VCaP (cell line): Measurements from ENCODE around the gene PARD3B.

Experiments used
- H3K27ac ChIP-seq: fragments of 450-650 bp; 2 replicates; pipeline ENCODE4 v1.5.1; 2017
- TF ChIP-seq, protein P1 (sequence below): fragments of 450-650 bp; conservative IDR thresholded peaks from 2 replicates; pipeline ENCODE4 v1.5.1; 2017; ENCODE audit warnings: mild to moderate bottlenecking, moderate library complexity

PARD3B gene

DNA sequence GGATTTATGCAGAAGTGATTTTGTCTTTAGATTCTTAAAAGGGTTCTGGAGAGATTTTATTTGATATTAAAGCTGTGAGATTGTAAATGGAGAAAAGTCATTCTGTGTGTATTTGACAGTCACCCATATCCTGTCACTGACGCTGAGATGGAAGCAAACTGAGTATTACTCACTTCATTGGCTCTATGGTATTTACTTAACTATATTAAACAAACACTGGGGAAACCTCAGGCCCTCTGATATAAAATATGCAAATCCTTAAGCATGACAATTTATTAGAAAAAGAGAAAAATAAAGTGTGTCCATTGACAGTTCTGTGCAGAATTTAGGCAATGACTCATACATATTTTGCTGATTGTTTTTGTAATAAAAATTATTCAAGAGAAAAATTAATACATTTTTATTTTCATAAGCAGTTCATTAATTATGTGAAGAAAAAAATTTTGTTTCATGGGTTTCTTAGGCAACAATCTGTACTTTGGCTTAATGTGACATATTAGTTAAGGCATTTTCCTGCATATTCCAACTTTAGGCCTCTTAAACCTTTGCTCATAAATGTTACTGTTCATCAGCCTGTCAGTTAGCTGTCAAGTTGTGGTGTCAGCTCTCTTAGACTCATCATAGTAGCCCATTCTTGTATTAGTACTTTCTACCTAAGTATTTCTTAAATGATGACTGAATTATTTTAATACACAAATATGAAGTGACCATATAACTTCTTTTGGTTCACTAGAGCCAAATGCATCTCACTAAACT is 99.9 kb downstream of the PARD3B start:
- TF ChIP-seq, protein P1, sequence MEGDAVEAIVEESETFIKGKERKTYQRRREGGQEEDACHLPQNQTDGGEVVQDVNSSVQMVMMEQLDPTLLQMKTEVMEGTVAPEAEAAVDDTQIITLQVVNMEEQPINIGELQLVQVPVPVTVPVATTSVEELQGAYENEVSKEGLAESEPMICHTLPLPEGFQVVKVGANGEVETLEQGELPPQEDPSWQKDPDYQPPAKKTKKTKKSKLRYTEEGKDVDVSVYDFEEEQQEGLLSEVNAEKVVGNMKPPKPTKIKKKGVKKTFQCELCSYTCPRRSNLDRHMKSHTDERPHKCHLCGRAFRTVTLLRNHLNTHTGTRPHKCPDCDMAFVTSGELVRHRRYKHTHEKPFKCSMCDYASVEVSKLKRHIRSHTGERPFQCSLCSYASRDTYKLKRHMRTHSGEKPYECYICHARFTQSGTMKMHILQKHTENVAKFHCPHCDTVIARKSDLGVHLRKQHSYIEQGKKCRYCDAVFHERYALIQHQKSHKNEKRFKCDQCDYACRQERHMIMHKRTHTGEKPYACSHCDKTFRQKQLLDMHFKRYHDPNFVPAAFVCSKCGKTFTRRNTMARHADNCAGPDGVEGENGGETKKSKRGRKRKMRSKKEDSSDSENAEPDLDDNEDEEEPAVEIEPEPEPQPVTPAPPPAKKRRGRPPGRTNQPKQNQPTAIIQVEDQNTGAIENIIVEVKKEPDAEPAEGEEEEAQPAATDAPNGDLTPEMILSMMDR: no peak
- peak overlapping the region; percentile 55 for H3K27ac ChIP-seq

DNA sequence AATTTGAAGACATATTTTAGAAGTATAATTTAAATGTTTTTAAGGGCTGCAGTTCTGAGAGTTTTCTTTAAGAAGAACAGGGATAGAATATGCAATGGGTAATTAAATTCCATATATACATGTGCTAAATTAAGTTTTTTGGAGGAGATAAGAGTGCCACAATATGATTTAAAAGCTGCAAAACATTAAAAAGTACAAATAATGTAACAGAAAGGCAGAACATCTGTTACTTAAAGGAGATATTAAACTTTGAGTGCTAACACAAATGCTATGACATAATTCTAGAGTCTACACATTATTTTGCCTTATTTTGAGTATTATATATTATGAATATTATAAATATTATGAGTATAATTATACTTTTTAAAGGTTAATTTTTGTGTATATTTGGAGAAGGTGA is 102.4 kb downstream of the PARD3B start:
- TF ChIP-seq, protein P1: no peak

DNA sequence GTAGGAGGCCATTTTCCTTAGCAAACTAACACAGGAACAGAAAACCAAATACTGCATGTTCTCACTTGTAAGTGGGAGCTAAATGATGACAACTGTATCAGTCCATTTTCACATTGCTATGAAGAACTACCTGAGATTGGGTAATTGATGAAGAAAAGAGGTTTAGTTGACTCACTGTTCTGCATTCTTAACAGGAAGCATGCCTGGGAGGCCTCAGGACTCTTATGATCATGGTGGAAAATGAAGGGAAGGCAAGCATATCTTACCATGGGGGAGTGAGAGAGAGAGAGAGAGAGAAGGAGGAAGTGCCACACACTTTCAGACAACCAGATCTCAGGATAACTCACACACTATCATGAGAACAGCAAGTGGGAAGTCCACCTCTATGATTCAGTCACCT is 105.3 kb downstream of the PARD3B start:
- no peak overlapping the region for H3K27ac ChIP-seq

More for the DNA sequence above, 102.4 kb downstream of the PARD3B start:
- H3K27ac ChIP-seq: no peak overlapping the region

DNA sequence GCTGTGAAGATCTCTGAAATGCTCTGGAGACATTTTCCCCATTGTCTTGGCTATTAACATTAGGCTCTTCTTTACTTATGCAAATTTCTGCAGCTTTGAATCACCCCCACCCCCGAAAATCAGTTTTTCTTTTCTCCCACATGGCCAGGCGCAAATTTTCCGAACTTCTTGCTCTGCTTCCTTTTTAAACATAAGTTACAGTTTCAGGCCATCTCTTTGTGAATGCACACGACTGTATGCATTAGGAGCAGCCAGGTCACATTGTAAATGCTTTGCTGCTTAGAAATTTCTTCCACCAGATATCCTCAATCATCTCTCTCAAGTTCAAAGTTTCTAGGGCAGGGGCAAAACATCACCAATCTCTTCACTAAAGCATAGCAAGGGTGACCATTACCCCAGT is 106.8 kb downstream of the PARD3B start:
- TF ChIP-seq, protein P1: no peak
- no peak overlapping the region for H3K27ac ChIP-seq

More for the DNA sequence above, 105.3 kb downstream of the PARD3B start:
- TF ChIP-seq, protein P1: no peak

DNA sequence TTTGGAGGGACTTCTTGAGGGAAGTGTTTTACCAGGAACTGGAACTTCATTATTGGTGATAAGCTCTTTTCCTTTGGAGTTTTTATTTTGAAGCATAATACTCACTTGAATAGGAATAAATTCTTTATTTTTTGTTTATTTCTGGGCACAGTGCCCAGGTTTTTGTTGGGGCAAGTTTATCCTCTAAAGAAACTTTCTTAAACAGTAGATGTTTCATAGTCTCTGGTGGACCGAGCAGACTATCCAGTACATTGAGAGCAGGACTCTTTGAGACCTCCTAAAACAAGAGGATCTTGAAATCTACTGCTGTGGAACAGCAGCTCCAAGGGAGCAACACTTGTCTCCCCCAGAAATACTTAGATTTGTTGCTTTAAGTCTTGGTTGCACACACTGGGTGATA is 109.4 kb downstream of the PARD3B start:
- H3K27ac ChIP-seq: no peak overlapping the region
- TF ChIP-seq, protein P1: no peak

DNA sequence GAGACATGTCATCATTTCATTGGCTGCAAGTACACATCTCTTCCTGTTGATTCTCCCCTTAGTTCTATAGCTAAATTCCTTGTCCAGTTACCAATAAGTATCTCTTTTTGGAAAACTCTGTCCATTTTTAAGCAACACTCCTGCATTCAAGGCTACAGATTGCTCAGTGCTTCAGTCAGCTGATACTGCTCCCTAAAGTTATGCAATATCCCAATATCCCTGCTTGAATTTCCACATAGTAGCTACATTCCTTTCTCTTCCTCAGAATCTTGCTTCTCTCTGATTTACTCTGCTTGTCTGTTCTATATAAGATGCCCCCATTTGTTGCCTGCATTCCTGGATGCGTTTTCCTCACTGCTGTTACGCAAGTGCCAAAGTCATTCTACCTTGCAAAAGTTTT is 109.8 kb downstream of the PARD3B start:
- TF ChIP-seq, protein P1: no peak
- no peak overlapping the region for H3K27ac ChIP-seq

DNA sequence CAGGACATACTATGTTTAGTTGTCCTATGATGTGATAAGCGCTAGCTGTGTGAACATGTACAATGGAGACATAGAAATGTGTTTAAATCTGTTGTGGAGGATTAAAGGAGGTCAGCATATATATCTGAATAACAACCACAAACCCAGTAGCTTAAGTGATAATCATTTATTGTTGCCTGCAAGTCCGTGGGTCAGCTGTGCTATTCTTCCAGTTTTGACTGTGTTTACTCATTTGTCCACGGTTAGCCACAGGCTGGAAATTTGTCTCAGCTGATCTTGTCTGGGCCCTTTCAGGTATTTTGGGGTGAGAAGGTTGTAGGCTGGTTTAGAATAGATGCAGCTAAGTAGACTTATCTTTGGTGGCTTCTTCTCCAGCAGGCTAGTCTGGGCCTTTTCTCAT is 110.4 kb downstream of the PARD3B start:
- TF ChIP-seq, protein P1: no peak

More for the DNA sequence above, 110.4 kb downstream of the PARD3B start:
- no peak overlapping the region for H3K27ac ChIP-seq
